GM18873 (cell line): ENCODE results near the gene INSYN1.
"Not testable (repeated sequence)": the region's sequence is repeated elsewhere in the genome, so short reads cannot be mapped to it uniquely, and the experiment has no call there.

Source experiments
- ATAC-seq: cut with Tn5 transposase; IDR thresholded peaks from one replicate; pipeline ENCODE4 v1.9.1; 2021; ENCODE audit warnings: mild to moderate bottlenecking, moderate library complexity, moderate number of reproducible peaks; ENCODE audit not compliant: unreplicated experiment, low FRiP score

The INSYN1 gene

DNA sequence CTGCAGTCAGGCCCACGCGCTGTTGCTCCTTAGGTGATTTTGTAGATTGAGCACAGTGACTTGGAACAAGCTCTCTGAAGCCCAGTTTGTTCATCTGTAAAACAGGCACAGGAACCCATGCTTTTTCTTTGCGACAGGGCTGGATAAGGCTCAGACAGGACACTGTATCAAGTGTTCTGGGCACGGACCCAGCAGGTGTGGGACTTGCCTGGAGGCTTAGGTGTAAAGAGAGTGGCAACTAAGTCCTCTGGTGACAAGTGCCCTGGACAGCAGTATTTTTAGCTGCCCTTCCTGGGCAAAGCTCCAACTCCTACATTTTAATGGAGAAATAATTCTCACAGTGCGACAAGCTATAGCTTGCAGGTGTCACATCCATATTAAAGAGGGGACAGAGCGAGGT lies 36.7 kb downstream of the INSYN1 start:
- no peak for ATAC-seq

DNA sequence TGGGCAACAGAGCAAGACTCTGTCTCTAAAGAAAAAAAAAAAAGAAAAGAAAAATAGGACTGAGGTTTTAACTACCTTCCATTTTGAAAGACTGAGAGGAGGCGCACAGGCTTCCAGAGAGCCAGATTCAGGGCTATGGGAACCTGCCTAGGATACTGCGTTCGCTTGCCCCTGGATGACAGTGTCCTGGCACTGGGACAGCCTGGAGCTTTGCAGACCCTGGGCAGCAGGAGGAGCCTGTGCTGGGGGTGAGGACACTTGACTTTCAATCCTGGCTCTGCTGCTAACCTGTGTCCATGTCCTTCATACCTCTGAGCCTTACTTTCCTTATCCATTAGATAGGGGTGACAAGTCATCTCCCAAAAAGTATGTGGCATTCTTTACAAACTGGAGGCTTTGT lies 37.7 kb downstream of the INSYN1 start:
- ATAC-seq = no peak

DNA sequence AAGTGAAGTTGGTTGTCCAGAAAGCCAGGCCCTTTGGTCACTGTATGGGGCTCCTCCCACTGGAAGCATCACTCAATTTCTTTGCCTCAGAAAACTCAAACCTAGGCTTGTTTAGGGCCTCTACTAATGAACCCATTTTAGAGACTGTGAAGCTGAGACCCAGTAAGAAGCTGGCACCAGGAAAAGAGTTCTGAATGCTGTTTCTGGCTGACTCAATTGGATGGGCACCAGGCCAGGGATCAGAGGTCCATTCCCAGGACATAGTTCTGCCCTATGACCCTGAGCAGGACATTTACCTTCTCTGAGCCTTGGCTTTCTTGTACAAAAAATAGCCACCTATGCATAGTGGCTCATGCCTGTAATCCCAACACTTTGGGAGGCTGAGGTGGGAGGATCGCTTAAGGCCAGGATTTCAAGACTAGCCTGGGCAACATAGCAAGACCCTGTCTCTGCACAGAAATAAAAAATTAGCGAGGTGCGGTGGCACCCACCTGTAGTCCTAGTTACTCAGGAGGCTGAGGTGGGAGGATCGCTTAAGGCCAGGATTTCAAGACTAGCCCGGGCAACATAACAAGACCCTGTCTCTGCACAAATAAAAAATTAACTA lies 38.4 kb downstream of the INSYN1 start:
- ATAC-seq = no peak

DNA sequence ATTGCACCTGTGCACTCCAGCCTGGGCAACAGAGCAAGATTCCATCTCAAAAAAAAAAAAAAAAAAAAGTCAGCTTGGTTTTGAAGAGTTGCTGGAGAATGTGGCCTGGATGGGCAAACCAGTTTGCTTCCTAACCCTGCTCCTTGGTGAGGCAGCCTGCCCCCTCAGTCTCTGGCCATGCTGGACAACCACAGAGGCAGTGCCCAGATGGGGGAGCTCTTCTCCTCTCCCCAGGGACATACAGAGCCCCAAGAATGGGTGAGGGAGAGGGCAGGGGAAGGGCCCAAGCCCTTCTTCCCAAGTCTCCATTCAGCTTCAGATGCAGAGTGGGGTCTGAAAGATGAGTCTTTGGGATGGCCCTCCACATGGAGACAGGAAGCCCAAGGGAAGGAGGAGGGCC lies 41.0 kb downstream of the INSYN1 start:
- no peak for ATAC-seq

DNA sequence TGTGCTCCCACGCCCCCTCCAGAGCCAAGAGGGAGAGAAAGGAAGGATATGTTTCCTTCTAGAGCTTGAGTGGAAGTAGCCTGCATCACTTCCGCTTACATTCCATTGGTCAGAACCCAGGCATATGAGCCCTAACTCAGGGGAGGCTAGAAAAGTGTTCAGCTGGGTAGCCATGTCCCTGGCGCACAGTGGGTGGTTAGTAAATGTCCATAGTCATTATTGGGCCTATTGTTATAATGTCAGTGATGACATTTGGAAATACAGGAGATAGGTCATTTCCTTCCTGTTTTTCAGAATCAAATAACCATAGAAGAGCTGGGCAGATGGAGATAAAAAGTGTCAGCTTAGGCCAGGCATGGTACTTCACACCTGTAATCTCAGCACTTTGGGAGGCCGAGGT lies 41.6 kb downstream of the INSYN1 start:
- ATAC-seq = no peak

DNA sequence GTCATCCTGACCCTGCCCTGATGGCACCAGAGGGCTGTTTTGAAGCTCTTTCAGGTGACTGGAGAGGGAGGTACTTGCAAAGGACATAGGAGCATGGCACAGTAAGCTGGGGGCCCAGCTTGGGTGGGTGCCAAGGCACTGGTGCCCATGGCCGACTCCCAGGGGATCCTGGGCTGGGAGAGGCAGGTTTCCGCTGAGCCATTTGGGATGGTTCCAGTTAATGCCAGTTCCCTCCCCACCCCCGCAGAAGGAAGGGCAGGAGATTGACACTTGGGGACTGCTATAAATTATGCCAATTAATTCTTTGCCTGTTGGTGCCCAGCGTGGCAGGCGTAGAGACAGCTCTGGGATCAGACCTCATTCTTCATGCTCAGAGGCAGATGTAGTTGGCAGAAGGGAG lies 42.8 kb downstream of the INSYN1 start:
- ATAC-seq = no peak

DNA sequence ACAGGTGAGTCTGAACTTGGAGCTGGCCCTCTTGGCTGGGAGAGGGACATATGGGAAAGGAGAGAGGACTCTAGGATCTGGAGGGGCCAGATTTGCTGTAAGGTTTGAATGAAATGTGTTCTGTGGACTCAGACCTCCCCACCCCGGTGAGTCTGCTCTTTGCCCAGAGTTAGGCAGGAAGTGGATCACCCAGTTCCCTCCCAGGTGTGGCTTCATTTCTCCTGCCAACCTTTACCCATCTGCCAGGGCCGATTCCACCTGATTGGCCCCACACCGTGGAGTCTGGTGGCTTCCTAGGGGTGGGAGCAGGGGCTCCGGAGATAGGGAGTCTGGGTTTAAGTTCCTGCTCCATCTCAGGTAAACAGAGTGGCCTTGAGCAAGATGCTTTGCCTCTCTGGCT lies 43.5 kb downstream of the INSYN1 start:
- no peak for ATAC-seq

DNA sequence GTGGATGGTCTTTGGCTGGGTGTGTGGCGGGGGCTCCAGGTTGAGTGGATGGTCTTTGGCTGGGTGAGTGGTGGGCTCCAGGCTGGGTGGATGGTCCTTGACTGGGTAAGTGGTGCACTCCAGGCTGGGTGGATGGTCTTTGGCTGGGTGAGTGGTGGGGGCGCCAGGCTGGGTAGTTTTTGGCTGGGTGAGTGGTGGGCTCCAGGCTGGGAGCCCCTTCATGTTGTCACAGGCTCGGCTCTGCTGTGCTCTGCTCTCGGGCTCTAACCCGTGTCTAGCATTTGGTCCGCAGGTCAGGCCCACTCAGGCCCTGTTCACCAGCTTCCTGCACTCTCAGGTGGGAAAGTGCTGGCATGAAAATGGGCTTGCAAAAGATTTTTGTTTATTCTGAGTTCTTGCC lies 43.9 kb downstream of the INSYN1 start:
- ATAC-seq = no peak

DNA sequence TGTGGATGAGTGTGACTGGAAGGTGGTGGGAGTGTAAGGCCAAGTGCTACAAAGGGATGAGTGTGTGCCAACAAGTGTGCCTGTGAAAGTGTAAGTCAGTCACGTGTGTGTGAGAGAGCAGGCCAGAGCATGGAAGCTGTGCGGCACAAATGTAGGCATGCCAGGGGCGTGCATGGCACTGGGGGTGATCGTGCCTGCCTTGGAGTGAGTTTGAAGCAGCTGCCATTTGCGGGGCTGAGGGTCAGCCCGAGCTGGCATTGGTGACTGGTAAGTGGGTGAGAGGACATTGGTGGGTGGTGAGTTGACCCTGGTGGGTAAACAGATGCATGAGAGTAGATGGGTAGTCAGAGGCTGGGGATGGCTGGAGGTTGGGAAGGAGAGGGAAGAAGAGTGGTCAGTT lies 44.5 kb downstream of the INSYN1 start:
- ATAC-seq = no peak

DNA sequence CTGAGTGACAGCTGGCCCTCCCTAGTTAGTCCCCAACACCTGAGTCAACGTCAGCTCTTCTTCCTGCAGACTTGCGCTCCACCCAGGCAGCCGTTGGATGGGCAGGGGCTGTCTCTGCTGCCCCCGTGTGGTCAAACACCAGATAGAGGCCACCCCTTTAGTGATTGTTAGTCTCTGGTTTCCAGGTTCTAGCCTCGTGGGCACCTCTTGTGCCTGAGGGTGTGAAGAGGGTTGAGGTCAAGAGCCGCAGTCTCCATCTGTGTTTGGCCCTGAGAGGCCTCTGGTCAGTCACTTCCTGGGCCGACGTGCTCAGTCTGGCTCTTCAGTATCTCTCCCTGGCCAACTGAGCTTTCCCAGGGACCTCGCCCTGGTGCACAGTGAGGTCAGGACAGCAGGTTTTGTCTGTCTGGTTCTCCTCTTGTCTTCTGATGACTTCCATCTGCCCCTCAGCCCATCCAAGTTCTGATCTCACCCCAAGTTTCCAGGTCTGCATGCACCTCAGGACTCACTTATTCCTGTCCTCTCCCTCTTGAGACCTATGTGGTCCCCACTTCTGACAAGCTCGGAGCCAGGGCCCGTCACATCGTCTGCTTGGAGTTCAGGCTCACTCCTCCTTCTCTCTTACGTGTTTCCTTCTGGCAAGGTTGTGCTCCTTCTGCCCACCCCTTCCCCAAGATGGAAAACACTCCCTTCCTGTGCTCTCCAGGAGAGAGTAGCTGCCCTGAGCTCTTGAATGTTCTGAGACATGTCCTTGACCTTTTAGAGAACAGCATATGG lies 48.1 kb downstream of the INSYN1 start:
- no peak for ATAC-seq

DNA sequence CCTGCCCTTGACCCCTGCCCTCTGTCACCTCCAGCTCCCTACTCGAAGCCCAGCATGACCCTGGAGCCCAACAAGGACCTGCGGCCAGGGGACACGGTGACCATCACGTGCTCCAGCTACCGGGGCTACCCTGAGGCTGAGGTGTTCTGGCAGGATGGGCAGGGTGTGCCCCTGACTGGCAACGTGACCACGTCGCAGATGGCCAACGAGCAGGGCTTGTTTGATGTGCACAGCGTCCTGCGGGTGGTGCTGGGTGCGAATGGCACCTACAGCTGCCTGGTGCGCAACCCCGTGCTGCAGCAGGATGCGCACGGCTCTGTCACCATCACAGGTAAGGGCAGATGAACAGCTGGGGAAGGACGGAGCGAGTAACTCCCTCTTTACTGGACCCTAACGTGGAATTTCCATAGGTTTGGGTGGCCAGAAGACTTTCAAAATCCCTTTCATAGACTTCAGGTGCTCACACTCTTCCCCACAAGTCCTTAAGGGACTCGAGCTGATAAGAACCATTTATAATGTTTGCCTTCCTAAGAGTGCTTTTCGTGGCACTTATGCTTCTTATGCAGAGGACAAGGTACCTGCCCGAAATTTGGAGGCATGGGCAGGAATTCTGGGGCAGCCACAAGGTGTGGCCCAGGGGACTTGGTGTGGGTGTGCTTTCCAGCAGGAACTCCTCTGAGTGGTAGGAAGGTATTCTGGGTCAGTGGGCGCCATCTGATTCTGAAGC lies 48.8 kb downstream of the INSYN1 start:
- not testable (repeated sequence) for ATAC-seq

DNA sequence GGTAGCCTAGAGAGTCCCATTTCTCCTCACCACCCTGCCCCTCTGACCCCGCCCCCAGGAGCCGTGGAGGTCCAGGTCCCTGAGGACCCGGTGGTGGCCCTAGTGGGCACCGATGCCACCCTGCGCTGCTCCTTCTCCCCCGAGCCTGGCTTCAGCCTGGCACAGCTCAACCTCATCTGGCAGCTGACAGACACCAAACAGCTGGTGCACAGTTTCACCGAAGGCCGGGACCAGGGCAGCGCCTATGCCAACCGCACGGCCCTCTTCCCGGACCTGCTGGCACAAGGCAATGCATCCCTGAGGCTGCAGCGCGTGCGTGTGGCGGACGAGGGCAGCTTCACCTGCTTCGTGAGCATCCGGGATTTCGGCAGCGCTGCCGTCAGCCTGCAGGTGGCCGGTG lies 49.5 kb downstream of the INSYN1 start:
- not testable (repeated sequence) for ATAC-seq

DNA sequence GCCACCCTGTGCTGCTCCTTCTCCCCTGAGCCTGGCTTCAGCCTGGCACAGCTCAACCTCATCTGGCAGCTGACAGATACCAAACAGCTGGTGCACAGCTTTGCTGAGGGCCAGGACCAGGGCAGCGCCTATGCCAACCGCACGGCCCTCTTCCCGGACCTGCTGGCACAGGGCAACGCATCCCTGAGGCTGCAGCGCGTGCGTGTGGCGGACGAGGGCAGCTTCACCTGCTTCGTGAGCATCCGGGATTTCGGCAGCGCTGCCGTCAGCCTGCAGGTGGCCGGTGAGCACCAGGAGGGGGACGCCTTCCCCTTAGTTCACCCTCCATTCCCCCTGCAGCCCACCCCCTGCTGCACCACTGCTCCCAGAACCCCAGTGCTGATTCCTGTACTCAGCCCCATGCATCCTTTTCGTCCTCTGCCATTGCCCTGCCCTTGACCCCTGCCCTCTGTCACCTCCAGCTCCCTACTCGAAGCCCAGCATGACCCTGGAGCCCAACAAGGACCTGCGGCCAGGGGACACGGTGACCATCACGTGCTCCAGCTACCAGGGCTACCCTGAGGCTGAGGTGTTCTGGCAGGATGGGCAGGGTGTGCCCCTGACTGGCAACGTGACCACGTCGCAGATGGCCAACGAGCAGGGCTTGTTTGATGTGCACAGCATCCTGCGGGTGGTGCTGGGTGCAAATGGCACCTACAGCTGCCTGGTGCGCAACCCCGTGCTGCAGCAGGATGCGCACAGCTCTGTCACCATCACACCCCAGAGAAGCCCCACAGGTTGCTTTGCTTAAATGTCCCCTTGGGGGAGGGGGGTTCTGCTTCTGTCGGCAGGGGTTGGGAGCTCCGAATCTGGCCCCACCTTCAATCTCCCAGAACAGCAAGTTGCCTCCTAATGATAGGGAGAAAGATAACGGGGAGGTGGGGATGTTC lies 50.6 kb downstream of the INSYN1 start:
- not testable (repeated sequence) for ATAC-seq

DNA sequence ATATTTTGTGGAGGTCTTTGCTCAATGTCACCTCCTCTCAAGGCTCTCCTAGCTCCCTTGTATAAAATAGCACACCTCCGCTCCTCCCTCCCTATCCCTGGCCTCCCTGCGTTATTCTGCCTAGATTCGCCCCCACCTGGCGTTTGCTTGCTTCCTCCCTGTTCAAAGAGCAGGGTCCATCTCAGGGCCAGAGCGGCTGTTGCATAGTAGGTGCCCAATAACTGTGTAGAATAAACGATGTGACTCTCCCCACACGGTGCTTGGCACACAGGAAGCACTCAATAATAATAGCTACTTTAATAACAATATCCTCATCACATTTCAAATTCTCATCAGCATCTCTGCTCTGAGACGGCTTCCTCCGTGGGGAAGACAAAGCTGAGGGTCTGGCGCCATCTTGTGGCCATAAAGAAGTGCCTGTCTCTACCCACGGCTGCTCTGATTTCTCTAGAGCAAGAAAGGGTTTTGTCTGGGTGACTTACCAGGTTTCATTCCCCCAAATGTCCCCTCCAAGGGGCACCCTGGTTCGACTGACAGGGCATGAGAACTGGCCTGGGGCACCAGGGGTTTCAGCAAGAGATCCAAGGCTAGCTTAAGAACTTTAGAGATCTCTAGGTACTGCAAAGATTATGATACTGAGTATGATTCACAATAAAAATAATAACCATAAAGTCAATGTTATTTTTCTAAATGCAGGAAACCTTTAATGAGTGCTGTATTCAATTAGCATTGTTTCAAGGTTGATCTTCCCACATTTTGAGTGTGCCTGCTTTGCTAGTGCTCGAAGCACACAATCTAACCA lies 52.9 kb downstream of the INSYN1 start:
- no peak for ATAC-seq

DNA sequence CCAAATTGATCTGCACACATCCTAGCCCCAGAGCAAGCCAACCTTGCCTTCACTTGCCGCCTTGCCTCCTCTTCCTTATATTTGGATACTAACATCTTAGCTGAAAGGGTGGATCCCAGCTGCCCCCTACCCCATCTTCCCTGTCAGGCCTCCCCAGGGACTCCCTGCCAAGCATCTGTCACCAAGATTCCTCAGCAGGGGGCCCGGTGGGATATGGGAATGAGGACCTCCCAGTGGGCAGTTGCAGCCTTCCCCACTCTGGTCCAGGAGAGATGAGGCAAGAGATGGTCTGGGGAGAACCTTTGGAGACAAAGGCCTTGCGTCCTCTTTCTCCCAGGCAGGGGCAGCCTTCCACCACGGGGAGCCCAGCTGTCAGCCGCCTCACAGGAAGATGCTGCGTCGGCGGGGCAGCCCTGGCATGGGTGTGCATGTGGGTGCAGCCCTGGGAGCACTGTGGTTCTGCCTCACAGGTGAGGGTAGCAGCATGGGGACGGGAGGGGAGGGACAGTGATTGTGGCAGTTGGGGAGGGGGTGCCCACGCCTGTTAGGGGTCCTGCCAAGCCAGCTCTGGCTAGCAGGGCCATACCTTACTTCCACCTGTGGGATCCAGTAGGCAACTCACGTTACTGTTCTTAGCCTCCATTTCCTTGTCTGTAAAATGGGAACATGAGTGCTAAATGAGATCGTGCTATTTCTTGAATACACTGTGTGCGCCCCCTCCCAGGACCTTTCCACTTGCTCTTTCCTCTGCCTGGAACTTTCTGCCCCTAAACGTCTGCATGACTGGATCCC lies 53.7 kb downstream of the INSYN1 start:
- ATAC-seq = no peak

DNA sequence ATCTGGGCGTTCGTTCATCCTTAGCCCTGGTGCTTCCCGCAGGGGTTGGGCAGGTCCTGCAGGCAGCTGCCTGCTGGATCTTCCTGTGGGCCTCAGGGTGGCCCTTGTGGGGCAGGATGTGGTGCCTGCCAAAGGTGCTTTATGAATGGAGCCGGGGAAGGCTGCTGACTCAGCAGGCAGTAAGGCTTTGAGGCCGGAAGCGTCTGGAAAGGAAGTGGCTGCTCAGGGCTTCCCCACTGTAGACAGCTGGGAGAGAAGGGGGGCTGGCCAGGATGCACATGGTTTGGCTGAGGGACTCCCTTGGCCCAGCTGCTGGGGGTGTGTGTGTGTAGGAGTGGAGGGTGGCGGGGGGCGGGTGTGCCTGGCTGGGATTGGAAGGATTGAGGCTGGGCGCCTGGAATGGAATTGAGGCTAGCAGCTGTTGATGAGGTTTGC lies 56.1 kb downstream of the INSYN1 start:
- ATAC-seq = peak; percentile 67

DNA sequence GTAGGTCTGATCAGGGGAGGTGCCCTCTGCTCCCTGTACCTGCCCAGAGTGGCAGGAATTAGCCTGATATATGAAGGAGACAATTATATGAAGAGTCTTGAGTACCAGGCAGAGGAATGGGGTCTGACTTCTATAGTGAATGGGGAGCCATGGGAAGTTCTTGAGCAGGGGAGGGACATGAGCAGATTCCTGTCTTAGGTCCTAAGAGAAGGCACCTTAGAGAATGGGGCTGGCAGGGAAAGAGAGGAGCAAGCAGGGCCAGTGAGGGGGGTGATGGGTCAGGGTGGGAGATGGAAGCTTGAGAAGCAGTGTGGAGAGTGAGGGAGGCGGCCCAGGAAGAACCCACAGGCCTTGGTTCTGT lies 56.5 kb downstream of the INSYN1 start:
- no peak for ATAC-seq

DNA sequence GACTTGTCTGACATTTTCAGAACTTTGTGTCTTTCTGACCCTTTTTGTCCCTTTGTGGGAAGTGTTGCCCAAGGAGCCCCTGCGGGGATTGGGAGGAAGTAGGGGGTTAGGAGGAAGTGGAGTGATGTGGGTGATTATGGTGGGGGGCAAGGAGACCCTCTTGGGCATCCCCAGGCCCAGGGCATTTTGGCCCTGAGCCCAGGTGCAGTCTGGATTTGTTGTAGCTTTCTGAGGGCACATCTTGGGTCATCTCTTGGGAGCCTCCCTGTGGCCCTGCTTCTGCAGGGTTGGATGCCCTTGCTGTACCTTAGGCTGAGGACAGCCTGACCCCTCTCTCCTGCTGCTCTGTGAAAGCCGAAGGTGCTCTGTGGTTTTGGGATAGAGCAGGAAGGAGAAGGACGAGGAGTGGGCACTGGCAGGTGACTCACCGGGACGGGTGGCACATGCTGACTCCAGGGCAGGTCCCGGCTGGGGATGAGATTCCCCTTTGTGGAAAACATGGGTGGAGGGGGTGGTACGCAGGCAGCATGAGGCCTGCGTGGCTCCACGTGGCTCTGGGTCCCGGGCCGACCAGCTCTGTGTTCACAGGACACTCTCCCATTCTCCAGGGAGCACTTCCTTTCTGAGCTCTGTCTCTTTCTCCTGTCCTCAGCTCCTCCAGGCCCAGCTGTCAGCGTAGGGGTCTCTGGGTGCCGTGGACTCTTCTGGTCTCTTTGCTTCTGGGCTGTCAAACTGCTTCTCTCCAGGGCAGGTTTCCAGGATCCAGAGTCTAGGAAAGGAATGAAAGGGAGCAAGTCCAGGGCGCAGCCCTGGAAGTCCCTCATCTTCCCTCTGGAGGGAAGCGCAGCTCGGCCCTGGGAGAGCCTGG lies 57.1 kb downstream of the INSYN1 start:
- no peak for ATAC-seq
